Left lung (tissue), 10 donors: ENCODE results near the gene USPL1. TPM values are rescaled to one million over a fixed set of nuclear protein-coding genes. Genes with fewer than 3 reads are reported as not detected.
"Not testable (repeated sequence)": the region's sequence is repeated elsewhere in the genome, so short reads cannot be mapped to it uniquely, and the experiment has no call there.

Experiments used
- ATAC-seq: fragments of 200-7000 bp; cut with Tn5 transposase; one replicate; pipeline ENCODE4 v1.9.1; 2020; ENCODE audit warnings: moderate library complexity
- DNase-seq, 4 donors: peaks; one replicate each; pipeline ENCODE4 v3.0.0-alpha.2; 2013 to 2020
- H3K27ac ChIP-seq, 2 donors: fragments of 200-600 bp; sonication (generic) in 1 of 2; one replicate each; pipeline versions ENCODE4 v1.5.0 to v1.8.0; 2020 to 2021
- H3K27me3 ChIP-seq, 2 donors: fragments of 200-600 bp; sonication (generic) in 1 of 2; one replicate each; pipeline versions ENCODE4 v1.5.0 to v1.8.0; 2020 to 2021
- H3K36me3 ChIP-seq, 2 donors: fragments of 200-600 bp; sonication (generic) in 1 of 2; one replicate each; pipeline versions ENCODE4 v1.5.0 to v1.8.0; 2020 to 2021
- H3K4me1 ChIP-seq, 2 donors: fragments of 200-600 bp; one replicate each; pipeline ENCODE4 v1.8.0; 2021
- H3K4me3 ChIP-seq, 2 donors: fragments of 200-600 bp; sonication (generic) in 1 of 2; one replicate each; pipeline versions ENCODE4 v1.5.0 to v1.8.0; 2020 to 2021; ENCODE audit warnings: mild to moderate bottlenecking in 1 of 2
- H3K9me3 ChIP-seq, 2 donors: fragments of 200-600 bp; sonication (generic) in 1 of 2; one replicate each; pipeline versions ENCODE4 v1.5.0 to v1.8.0; 2020 to 2021
- CTCF ChIP-seq, 2 donors: fragments of 200-600 bp; sonication (generic) in 1 of 2; IDR thresholded peaks; one replicate each; pipeline versions ENCODE4 v1.5.0 to v1.8.0; 2021; ENCODE audit warnings: antibody characterized with exemption in 2 of 2
- intact Hi-C, 2 donors: fragments of 100-400 bp; cut with DNase I; formaldehyde crosslinking; loops; one replicate each; pipeline versions ENCODE4 v1.11.2 to v1.14.2; 2022
- polyA plus RNA-seq, 6 donors: library from polyadenylated mRNA; unstranded; fragments of 120-200 nt; gene quantifications; one replicate each; pipeline ENCODE4 v1.2.1, GENCODE V29; 2013; ENCODE audit not compliant: insufficient read length in 6 of 6
- total RNA-seq, 2 donors: library from RNA; stranded (reverse); fragmentation: NEBNext Ultra II Directional; extraction: Animal tissue kit (Norgen Biotek cat#: 25700); gene quantifications; one replicate each; pipeline ENCODE4 v1.2.1, GENCODE V29; 2021
- donor health status: DM: no; HTN: yes; CAD: no.
- donor health status: DM: no; HTN: no; CAD: no.

The USPL1 gene
- total and polyA plus RNA-seq, 8 donors: 12.1 to 30.7 (median 27.6) TPM

- Histone ChIP-seq H3K27ac (no peak overlapping the region), H3K36me3 (peaks cover 0 to 66% of the 10 kb centered on the region in 2 donors), H3K9me3 (no peaks in the 10 kb centered on the region), H3K4me1 (peaks cover 0 to 25% of the 10 kb centered on the region in 2 donors), H3K4me3 (no peak overlapping the region), H3K27me3 (no peaks in the 10 kb centered on the region)
- DNase-seq (no peak), ATAC-seq (no peak)
- no peak for TF ChIP-seq CTCF (IDR thresholded peaks at IDR 0.05)
- intact Hi-C loops: no loop called here
These were observed 11.8 kb downstream of the USPL1 start for GRCh38 chr13:30629527-30629926.

- Histone ChIP-seq H3K27me3 (no peaks in the 10 kb centered on the region), H3K27ac (no peak overlapping the region), H3K4me3 (no peak overlapping the region), H3K9me3 (no peaks in the 10 kb centered on the region), H3K4me1 (peaks cover 0 to 4% of the 10 kb centered on the region in 2 donors), H3K36me3 (peaks cover 0 to 54% of the 10 kb centered on the region in 2 donors)
- TF ChIP-seq CTCF (IDR thresholded peaks at IDR 0.05): no peak
- no peak for DNase-seq
- intact Hi-C loops: no loop called here
- no peak for ATAC-seq
These were observed 16.1 kb downstream of the USPL1 start for GRCh38 chr13:30633861-30634260.

GRCh38 chr13:30634838-30635237 is 17.1 kb downstream of the USPL1 start:
- ATAC-seq (no peak), DNase-seq (no peak)
- H3K9me3 ChIP-seq: no peaks in the 10 kb centered on the region
- intact Hi-C loops: no loop called here
- no peak overlapping the region for H3K27ac ChIP-seq
- peaks cover 0 to 4% of the 10 kb centered on the region in 2 donors for H3K4me1 ChIP-seq
- H3K36me3 ChIP-seq: peaks cover 0 to 54% of the 10 kb centered on the region in 2 donors
- H3K4me3 ChIP-seq: no peak overlapping the region
- no peak for TF ChIP-seq CTCF (IDR thresholded peaks at IDR 0.05)
- H3K27me3 ChIP-seq: no peaks in the 10 kb centered on the region

- Histone ChIP-seq H3K36me3 (peaks cover 0 to 55% of the 10 kb centered on the region in 2 donors), H3K4me1 (peaks cover 0 to 4% of the 10 kb centered on the region in 2 donors), H3K4me3 (no peak overlapping the region), H3K27me3 (no peaks in the 10 kb centered on the region), H3K9me3 (no peaks in the 10 kb centered on the region), H3K27ac (no peak overlapping the region)
- DNase-seq: no peak
- no peak for TF ChIP-seq CTCF (IDR thresholded peaks at IDR 0.05)
- no peak for ATAC-seq
- intact Hi-C loops: no loop called here
These were observed 20.6 kb downstream of the USPL1 start for GRCh38 chr13:30638301-30638700.

GRCh38 chr13:30639671-30640070 is 22.0 kb downstream of the USPL1 start:
- Histone ChIP-seq H3K4me3 (no peak overlapping the region), H3K27ac (no peak overlapping the region), H3K27me3 (no peaks in the 10 kb centered on the region), H3K9me3 (no peaks in the 10 kb centered on the region), H3K4me1 (peaks cover 0 to 4% of the 10 kb centered on the region in 2 donors), H3K36me3 (peaks cover 0 to 60% of the 10 kb centered on the region in 2 donors)
- intact Hi-C loops: no loop called here
- DNase-seq: no peak
- no peak for TF ChIP-seq CTCF (IDR thresholded peaks at IDR 0.05)
- no peak for ATAC-seq

- ATAC-seq, H3K4me3 ChIP-seq, H3K27me3 ChIP-seq, H3K27ac ChIP-seq, H3K4me1 ChIP-seq, H3K9me3 ChIP-seq, intact Hi-C loops, DNase-seq: not testable (repeated sequence)
- H3K36me3 ChIP-seq: peaks cover 0 to 68% of the 10 kb centered on the region in 2 donors
These were observed 23.5 kb downstream of the USPL1 start for GRCh38 chr13:30641173-30641572.
